Measurements from ENCODE around the gene YIPF1.

GRCh38 chr1:53911442-53911841 lies 21.8 kb upstream of the YIPF1 start:
- TF ChIP-seq CTCF (IDR thresholded peaks at IDR 0.05) (no peak), KAT7 (CRISPR knock-in tag; IDR thresholded peaks at IDR 0.05; ENCODE audit: borderline replicate concordance) (no peak), ATF2 (CRISPR knock-in tag; IDR thresholded peaks at IDR 0.05; ENCODE audit: borderline replicate concordance, low read depth) (no peak), CBFB (CRISPR knock-in tag; IDR thresholded peaks at IDR 0.05; ENCODE audit: low read depth) (no peak), MAX (CRISPR knock-in tag; IDR thresholded peaks at IDR 0.05) (no peak), USF2 (CRISPR knock-in tag; IDR thresholded peaks at IDR 0.05) (no peak), ZNF121 (CRISPR knock-in tag; IDR thresholded peaks at IDR 0.05) (no peak), IRF1 (CRISPR knock-in tag; IDR thresholded peaks at IDR 0.05) (no peak), NR3C1 (CRISPR knock-in tag; conservative IDR thresholded peaks at IDR 0.05; ENCODE audit: low read depth) (no peak), ZBTB21 (CRISPR knock-in tag; IDR thresholded peaks at IDR 0.05; ENCODE audit: borderline replicate concordance) (no peak), NFE2L1 (CRISPR knock-in tag; IDR thresholded peaks at IDR 0.05) (no peak)
